A549 (cell line): ENCODE results near the gene DSCAM. TPM values are rescaled to one million over a fixed set of nuclear protein-coding genes. Genes with fewer than 3 reads are reported as not detected.

ENCODE experiments used
- ATAC-seq, 2 experiments: fragments of 200-7000 bp in 1 of 2; fragments of >200 bp in 1 of 2; cut with Nextera tagmentation in 1 of 2; cut with Tn5 transposase in 1 of 2; 3 replicates each; pipeline versions ENCODE4 v1.8.0 to v1.9.1; 2018 to 2020; ENCODE audit warnings: mild to moderate bottlenecking in 1 of 2, moderate library complexity in 1 of 2
- CTCF ChIA-PET: fragments of 300-600 bp; sonication (Branson Sonifier 250); formaldehyde crosslinking; extraction: SDS; loops from one replicate; lab custom pipeline; 2021; ENCODE audit warnings: antibody characterized with exemption, inconsistent platforms; lab: Yijun Ruan, JAX
- POLR2A ChIA-PET: fragments of 350-600 bp; formaldehyde crosslinking; extraction: SDS; loops from one replicate; lab custom pipeline; 2021; ENCODE audit warnings: antibody characterized with exemption, inconsistent platforms; lab: Yijun Ruan, JAX
- DNase-seq, 2 experiments: peaks; one replicate each; pipeline versions ENCODE4 v3.0.0 to v3.0.0-alpha.2; 2011 to 2016; ENCODE audit warnings: low read depth in 1 of 2, low spot score in 1 of 2
- FAIRE-seq: peaks from 2 replicates; lab custom pipeline; 2011; peaks lifted over from hg19 to GRCh38; lab: Jason Lieb, UNC
- H3K27ac ChIP-seq, 2 experiments: fragments of >200 bp; sonication (Bioruptor Twin); formaldehyde crosslinking; 3 replicates each; pipeline ENCODE4 v1.5.1; 2016 to 2017
- H3K4me1 ChIP-seq: fragments of >200 bp; sonication (Bioruptor Twin); formaldehyde crosslinking; 3 replicates; pipeline ENCODE4 v1.6.1; 2016
- H3K4me2 ChIP-seq: fragments of >200 bp; sonication (Bioruptor Twin); formaldehyde crosslinking; 3 replicates; pipeline ENCODE4 v1.6.1; 2016
- H3K4me3 ChIP-seq: fragments of >200 bp; sonication (Bioruptor Twin); formaldehyde crosslinking; 3 replicates; pipeline ENCODE4 v1.5.1; 2016
- H3K9me3 ChIP-seq: fragments of >200 bp; sonication (Bioruptor Twin); formaldehyde crosslinking; 3 replicates; pipeline ENCODE4 v1.6.1; 2016
- CBX2 ChIP-seq: fragments of 200-600 bp; sonication (generic); IDR thresholded peaks from 2 replicates; pipeline ENCODE4 v1.6.1; 2016; ENCODE audit warnings: low read depth, mild to moderate bottlenecking, borderline replicate concordance
- CBX8 ChIP-seq: fragments of 200-600 bp; sonication (generic); IDR thresholded peaks from 2 replicates; pipeline ENCODE4 v1.6.1; 2016
- CEBPB ChIP-seq, 2 experiments: fragments of >200 bp in 1 of 2; sonication (Bioruptor Twin) in 1 of 2; formaldehyde crosslinking in 1 of 2; IDR thresholded peaks; 2 replicates each; pipeline ENCODE4 v1.6.1; 2012 to 2016
- EHMT2 ChIP-seq: fragments of 200-600 bp; sonication (generic); IDR thresholded peaks from 2 replicates; pipeline ENCODE4 v1.6.1; 2016; ENCODE audit warnings: antibody characterized with exemption, low read depth, mild to moderate bottlenecking, moderate library complexity
- EP300 ChIP-seq, 2 experiments: fragments of >200 bp; sonication (Bioruptor Twin); formaldehyde crosslinking; IDR thresholded peaks; 2 replicates in 1 of 2; 3 replicates in 1 of 2; pipeline ENCODE4 v1.6.1; 2016 to 2017
- ESRRA ChIP-seq: fragments of 150-350 bp; IDR thresholded peaks from 2 replicates; pipeline ENCODE4 v1.6.1; 2014; ENCODE audit warnings: mild to moderate bottlenecking, low read length, borderline replicate concordance
- FOSL2 ChIP-seq, 2 experiments: fragments of 450-650 bp in 1 of 2; fragments of >200 bp in 1 of 2; sonication (Bioruptor Twin) in 1 of 2; formaldehyde crosslinking; IDR thresholded peaks; 2 replicates each; pipeline versions ENCODE4 v1.5.0 to v1.6.1; 2016 to 2020; ENCODE audit warnings: mild to moderate bottlenecking in 1 of 2, moderate library complexity in 1 of 2
- FOXS1 ChIP-seq: fragments of 250-450 bp; sonication (Bioruptor Pico); IDR thresholded peaks from 2 replicates; pipeline ENCODE4 v1.5.0; 2020; ENCODE audit warnings: mild to moderate bottlenecking, moderate library complexity
- HEYL ChIP-seq: fragments of 250-450 bp; sonication (Bioruptor Pico); IDR thresholded peaks from 2 replicates; pipeline ENCODE4 v1.8.0; 2021; ENCODE audit warnings: mild to moderate bottlenecking, moderate library complexity
- HOXB13 ChIP-seq: fragments of 250-450 bp; sonication (Bioruptor Pico); IDR thresholded peaks from 2 replicates; pipeline ENCODE4 v1.5.0; 2020; ENCODE audit warnings: low read depth, mild to moderate bottlenecking, moderate library complexity
- HOXB5 ChIP-seq: fragments of 250-450 bp; sonication (Bioruptor Pico); IDR thresholded peaks from 2 replicates; pipeline ENCODE4 v1.5.0; 2020; ENCODE audit warnings: mild to moderate bottlenecking, moderate library complexity
- MAFK ChIP-seq: fragments of 450-650 bp; IDR thresholded peaks from 2 replicates; pipeline ENCODE4 v1.6.1; 2014; ENCODE audit not compliant: partially characterized antibody
- MYC ChIP-seq: IDR thresholded peaks from 2 replicates; pipeline ENCODE4 v1.6.1; 2012; ENCODE audit warnings: mild to moderate bottlenecking, inconsistent platforms, low read length, improper control_type of control experiment, borderline replicate concordance
- NFE2L2 ChIP-seq: fragments of 150-350 bp; conservative IDR thresholded peaks from 2 replicates; pipeline ENCODE4 v1.6.1; 2014; ENCODE audit warnings: low read length
- RAD21 ChIP-seq, 2 experiments: fragments of >200 bp in 1 of 2; sonication (Bioruptor Twin) in 1 of 2; formaldehyde crosslinking in 1 of 2; IDR thresholded peaks in 1 of 2; conservative IDR thresholded peaks in 1 of 2; 2 replicates in 1 of 2; 3 replicates in 1 of 2; pipeline ENCODE4 v1.6.1; 2012 to 2018; ENCODE audit warnings: inconsistent platforms in 1 of 2
- RNF2 ChIP-seq: fragments of 200-600 bp; sonication (generic); IDR thresholded peaks from 2 replicates; pipeline ENCODE4 v1.6.1; 2016; ENCODE audit warnings: low read depth, mild to moderate bottlenecking, antibody characterized with exemption, moderate library complexity, borderline replicate concordance
- TFCP2L1 ChIP-seq: fragments of 250-450 bp; sonication (Bioruptor Pico); IDR thresholded peaks from 2 replicates; pipeline ENCODE4 v1.5.0; 2021; ENCODE audit warnings: mild to moderate bottlenecking
- TP53 ChIP-seq: fragments of 250-450 bp; sonication (Bioruptor Pico); IDR thresholded peaks from 2 replicates; pipeline ENCODE4 v1.5.0; 2021; ENCODE audit warnings: mild to moderate bottlenecking, moderate library complexity
- ZC3H11A ChIP-seq: fragments of 450-650 bp; IDR thresholded peaks from 2 replicates; pipeline ENCODE4 v1.6.1; 2014; ENCODE audit warnings: antibody characterized with exemption, mild to moderate bottlenecking
- ZSCAN20 ChIP-seq: fragments of 250-450 bp; sonication (Bioruptor Pico); IDR thresholded peaks from 2 replicates; pipeline ENCODE4 v1.8.0; 2022; ENCODE audit warnings: mild to moderate bottlenecking, moderate library complexity
- WGBS: methylation state at CpG from one replicate; pipeline ENCODE4 v1.1.6; 2017; ENCODE audit errors: missing lambda C conversion rate; 5-methylcytosine and 5-hydroxymethylcytosine counted together
- polyA plus RNA-seq, 4 experiments: library from polyadenylated mRNA; depleted of rRNA in 3 of 4; stranded (reverse); fragments of >200 nt; fragmentation: RNase III in 1 of 4; extraction: RNeasy Plus Mini Kit Qiagen cat#74134 plus additional on column Dnase treatment in 1 of 4; gene quantifications; 2 replicates in 3 of 4; 3 replicates in 1 of 4; pipeline ENCODE4 v1.2.3, GENCODE V29; 2011 to 2017
- TF ChIP-seq, protein P1 (sequence below): fragments of >200 bp; sonication (Bioruptor Twin); formaldehyde crosslinking; IDR thresholded peaks from 3 replicates; pipeline ENCODE4 v1.6.1; 2016
- TF ChIP-seq, protein P2 (sequence below): fragments of 250-450 bp; sonication (Bioruptor Pico); IDR thresholded peaks from 2 replicates; pipeline ENCODE4 v1.5.0; 2020; ENCODE audit warnings: low read depth, mild to moderate bottlenecking, moderate library complexity
- TF ChIP-seq, protein P3 (sequence below): fragments of 250-450 bp; sonication (Bioruptor Pico); IDR thresholded peaks from 2 replicates; pipeline ENCODE4 v1.5.0; 2021; ENCODE audit warnings: mild to moderate bottlenecking, moderate library complexity, borderline replicate concordance
- TF ChIP-seq, protein P4 (sequence below): fragments of 200-600 bp; sonication (generic); IDR thresholded peaks from 2 replicates; pipeline ENCODE4 v1.6.1; 2016; ENCODE audit warnings: antibody characterized with exemption, mild to moderate bottlenecking, moderate library complexity
- TF ChIP-seq, protein P5 (sequence below): fragments of 450-650 bp; IDR thresholded peaks from 2 replicates; pipeline ENCODE4 v1.6.1; 2014; ENCODE audit warnings: antibody characterized with exemption

Gene DSCAM
- polyA plus RNA-seq, 2 of the 4 experiments (the other 2 are of a cell fraction): not detected

DNA sequence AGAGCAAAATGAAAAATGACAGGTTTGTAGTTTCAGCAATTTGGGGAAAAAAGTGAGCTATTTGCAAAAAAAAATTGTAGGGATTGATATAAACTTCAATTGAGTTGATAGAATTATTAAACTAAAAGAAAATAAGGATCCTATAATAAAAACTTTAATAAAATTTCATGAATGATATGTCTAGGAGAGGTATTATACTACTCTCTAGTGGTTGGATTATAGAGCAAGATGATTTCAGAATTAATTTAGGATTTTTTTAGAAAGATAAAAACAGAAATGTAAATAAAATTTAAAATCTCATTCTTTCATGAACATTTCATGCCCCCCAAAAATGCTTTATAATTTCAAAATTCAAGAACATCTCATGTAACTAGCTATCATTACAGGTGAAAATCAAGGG lies 430.4 kb downstream of the DSCAM start:
- CTCF ChIA-PET: no interaction called here
- POLR2A ChIA-PET: no interaction called here
- TF ChIP-seq TFCP2L1 (CRISPR knock-in tag) (no peak), HOXB5 (CRISPR knock-in tag) (no peak), EP300 (IDR thresholded peaks at IDR 0.05) (no peak), RAD21 (conservative IDR thresholded peaks at IDR 0.05 in 1 of 2, IDR thresholded peaks at IDR 0.05 in 1 of 2) (no peak), NFE2L2 (no peak), FOSL2 (IDR thresholded peaks at IDR 0.05) (no peak), FOSL2 (CRISPR knock-in tag; IDR thresholded peaks at IDR 0.05) (no peak), CBX8 (no peak), EHMT2 (no peak)
- TF ChIP-seq, protein P1, sequence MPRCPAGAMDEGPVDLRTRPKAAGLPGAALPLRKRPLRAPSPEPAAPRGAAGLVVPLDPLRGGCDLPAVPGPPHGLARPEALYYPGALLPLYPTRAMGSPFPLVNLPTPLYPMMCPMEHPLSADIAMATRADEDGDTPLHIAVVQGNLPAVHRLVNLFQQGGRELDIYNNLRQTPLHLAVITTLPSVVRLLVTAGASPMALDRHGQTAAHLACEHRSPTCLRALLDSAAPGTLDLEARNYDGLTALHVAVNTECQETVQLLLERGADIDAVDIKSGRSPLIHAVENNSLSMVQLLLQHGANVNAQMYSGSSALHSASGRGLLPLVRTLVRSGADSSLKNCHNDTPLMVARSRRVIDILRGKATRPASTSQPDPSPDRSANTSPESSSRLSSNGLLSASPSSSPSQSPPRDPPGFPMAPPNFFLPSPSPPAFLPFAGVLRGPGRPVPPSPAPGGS: no peak
- H3K4me2 ChIP-seq: no peak overlapping the region
- H3K4me1 ChIP-seq: no peaks in the 10 kb centered on the region
- H3K27ac ChIP-seq: no peak overlapping the region
- no peak overlapping the region for H3K4me3 ChIP-seq
- H3K9me3 ChIP-seq: no peaks in the 10 kb centered on the region
- no peak for FAIRE-seq
- no peak for DNase-seq
- ATAC-seq: no peak

DNA sequence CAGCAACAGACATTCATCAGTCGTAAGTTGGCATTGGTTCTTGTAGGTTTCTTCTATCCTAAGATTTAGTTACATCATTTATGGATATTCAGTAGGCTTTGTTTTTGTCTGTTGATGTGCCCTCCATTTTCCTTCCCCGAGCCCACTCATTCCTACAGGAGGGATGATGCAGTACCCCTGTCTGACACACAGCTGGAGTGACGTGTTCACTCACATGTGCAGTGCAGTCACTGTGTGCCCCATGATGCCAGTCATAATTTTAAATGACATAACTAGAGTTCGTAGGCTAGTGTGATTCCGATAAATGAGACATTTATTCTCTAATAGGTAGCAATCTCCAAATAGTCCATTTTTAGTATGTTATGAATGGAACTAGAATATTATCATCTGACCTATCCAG lies 438.4 kb downstream of the DSCAM start:
- ATAC-seq: no peak
- no peaks in the 10 kb centered on the region for H3K4me1 ChIP-seq
- FAIRE-seq: no peak
- no peak overlapping the region for H3K27ac ChIP-seq
- 4% methylated on average over 5 of the region's 5 CpGs for WGBS
- DNase-seq: no peak
- no peak overlapping the region for H3K4me3 ChIP-seq
- no peak overlapping the region for H3K4me2 ChIP-seq
- H3K9me3 ChIP-seq: no peaks in the 10 kb centered on the region
- CTCF ChIA-PET: no interaction called here
- TF ChIP-seq CBX8: no peak
- no peak for TF ChIP-seq MYC
- no peak for TF ChIP-seq FOXS1 (CRISPR knock-in tag)
- no peak for TF ChIP-seq TP53 (CRISPR knock-in tag)
- no peak for TF ChIP-seq CBX2
- TF ChIP-seq, protein P2, sequence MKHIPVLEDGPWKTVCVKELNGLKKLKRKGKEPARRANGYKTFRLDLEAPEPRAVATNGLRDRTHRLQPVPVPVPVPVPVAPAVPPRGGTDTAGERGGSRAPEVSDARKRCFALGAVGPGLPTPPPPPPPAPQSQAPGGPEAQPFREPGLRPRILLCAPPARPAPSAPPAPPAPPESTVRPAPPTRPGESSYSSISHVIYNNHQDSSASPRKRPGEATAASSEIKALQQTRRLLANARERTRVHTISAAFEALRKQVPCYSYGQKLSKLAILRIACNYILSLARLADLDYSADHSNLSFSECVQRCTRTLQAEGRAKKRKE (CRISPR knock-in tag): no peak
- TF ChIP-seq RAD21 (conservative IDR thresholded peaks at IDR 0.05 in 1 of 2, IDR thresholded peaks at IDR 0.05 in 1 of 2): no peak
- TF ChIP-seq EP300 (IDR thresholded peaks at IDR 0.05): no peak
- no peak for TF ChIP-seq ZSCAN20 (CRISPR knock-in tag)
- TF ChIP-seq RNF2: no peak
- no peak for TF ChIP-seq ZC3H11A
- TF ChIP-seq HEYL: no peak
- TF ChIP-seq TFCP2L1 (CRISPR knock-in tag): no peak
- TF ChIP-seq, all 56 proteins: peak for 0
- POLR2A ChIA-PET: no interaction called here

DNA sequence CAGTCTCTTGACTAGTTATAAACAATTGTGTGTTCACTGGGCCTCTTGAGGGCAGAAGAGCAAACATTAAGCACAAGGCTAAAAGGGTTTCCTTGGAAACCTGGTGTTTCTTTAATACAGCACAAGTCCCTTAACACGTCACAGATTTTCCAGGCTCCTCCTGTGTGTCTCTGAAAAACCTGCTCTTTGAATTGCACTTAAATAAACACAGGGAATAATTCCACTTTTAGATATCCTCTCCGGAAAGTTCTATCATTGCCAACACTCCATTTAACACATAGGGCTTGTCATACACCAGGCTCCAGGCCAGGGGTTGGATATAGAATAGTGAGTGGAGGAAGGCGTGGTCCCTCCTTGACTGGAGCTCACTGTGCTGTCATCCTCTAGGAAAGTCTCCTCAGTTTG lies 442.6 kb downstream of the DSCAM start:
- FAIRE-seq (no peak), ATAC-seq (no peak), DNase-seq (no peak)
- no peaks in the 10 kb centered on the region for H3K4me1 ChIP-seq
- no peak overlapping the region for H3K27ac ChIP-seq
- no peak overlapping the region for H3K4me3 ChIP-seq
- WGBS: 3% methylated on average over 3 of the region's 3 CpGs
- H3K9me3 ChIP-seq: no peaks in the 10 kb centered on the region
- no peak overlapping the region for H3K4me2 ChIP-seq
- CTCF ChIA-PET: no interaction called here
- POLR2A ChIA-PET: no interaction called here
- TF ChIP-seq, protein P3, sequence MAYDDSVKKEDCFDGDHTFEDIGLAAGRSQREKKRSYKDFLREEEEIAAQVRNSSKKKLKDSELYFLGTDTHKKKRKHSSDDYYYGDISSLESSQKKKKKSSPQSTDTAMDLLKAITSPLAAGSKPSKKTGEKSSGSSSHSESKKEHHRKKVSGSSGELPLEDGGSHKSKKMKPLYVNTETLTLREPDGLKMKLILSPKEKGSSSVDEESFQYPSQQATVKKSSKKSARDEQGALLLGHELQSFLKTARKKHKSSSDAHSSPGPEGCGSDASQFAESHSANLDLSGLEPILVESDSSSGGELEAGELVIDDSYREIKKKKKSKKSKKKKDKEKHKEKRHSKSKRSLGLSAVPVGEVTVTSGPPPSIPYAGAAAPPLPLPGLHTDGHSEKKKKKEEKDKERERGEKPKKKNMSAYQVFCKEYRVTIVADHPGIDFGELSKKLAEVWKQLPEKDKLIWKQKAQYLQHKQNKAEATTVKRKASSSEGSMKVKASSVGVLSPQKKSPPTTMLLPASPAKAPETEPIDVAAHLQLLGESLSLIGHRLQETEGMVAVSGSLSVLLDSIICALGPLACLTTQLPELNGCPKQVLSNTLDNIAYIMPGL (CRISPR knock-in tag): no peak
- TF ChIP-seq CBX8: no peak
- TF ChIP-seq, protein P4, sequence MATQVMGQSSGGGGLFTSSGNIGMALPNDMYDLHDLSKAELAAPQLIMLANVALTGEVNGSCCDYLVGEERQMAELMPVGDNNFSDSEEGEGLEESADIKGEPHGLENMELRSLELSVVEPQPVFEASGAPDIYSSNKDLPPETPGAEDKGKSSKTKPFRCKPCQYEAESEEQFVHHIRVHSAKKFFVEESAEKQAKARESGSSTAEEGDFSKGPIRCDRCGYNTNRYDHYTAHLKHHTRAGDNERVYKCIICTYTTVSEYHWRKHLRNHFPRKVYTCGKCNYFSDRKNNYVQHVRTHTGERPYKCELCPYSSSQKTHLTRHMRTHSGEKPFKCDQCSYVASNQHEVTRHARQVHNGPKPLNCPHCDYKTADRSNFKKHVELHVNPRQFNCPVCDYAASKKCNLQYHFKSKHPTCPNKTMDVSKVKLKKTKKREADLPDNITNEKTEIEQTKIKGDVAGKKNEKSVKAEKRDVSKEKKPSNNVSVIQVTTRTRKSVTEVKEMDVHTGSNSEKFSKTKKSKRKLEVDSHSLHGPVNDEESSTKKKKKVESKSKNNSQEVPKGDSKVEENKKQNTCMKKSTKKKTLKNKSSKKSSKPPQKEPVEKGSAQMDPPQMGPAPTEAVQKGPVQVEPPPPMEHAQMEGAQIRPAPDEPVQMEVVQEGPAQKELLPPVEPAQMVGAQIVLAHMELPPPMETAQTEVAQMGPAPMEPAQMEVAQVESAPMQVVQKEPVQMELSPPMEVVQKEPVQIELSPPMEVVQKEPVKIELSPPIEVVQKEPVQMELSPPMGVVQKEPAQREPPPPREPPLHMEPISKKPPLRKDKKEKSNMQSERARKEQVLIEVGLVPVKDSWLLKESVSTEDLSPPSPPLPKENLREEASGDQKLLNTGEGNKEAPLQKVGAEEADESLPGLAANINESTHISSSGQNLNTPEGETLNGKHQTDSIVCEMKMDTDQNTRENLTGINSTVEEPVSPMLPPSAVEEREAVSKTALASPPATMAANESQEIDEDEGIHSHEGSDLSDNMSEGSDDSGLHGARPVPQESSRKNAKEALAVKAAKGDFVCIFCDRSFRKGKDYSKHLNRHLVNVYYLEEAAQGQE: no peak
- no peak for TF ChIP-seq MAFK
- no peak for TF ChIP-seq HOXB13 (CRISPR knock-in tag)
- no peak for TF ChIP-seq ZC3H11A
- TF ChIP-seq ESRRA: no peak
- no peak for TF ChIP-seq RAD21 (conservative IDR thresholded peaks at IDR 0.05 in 1 of 2, IDR thresholded peaks at IDR 0.05 in 1 of 2)
- TF ChIP-seq RNF2: no peak
- TF ChIP-seq CEBPB (IDR thresholded peaks at IDR 0.05): no peak
- no peak for TF ChIP-seq ZSCAN20 (CRISPR knock-in tag)
- no peak for TF ChIP-seq EHMT2
- TF ChIP-seq, protein P5, sequence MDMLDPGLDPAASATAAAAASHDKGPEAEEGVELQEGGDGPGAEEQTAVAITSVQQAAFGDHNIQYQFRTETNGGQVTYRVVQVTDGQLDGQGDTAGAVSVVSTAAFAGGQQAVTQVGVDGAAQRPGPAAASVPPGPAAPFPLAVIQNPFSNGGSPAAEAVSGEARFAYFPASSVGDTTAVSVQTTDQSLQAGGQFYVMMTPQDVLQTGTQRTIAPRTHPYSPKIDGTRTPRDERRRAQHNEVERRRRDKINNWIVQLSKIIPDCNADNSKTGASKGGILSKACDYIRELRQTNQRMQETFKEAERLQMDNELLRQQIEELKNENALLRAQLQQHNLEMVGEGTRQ: no peak
- TF ChIP-seq FOSL2 (IDR thresholded peaks at IDR 0.05): no peak
- TF ChIP-seq FOSL2 (CRISPR knock-in tag; IDR thresholded peaks at IDR 0.05): no peak
